Dermis blood vessel endothelial cell (primary cell): ENCODE data around the gene RPL4. TPM values are rescaled to one million over a fixed set of nuclear protein-coding genes. Genes with fewer than 3 reads are reported as not detected.

ENCODE experiments used
- DNase-seq: peaks from one replicate; pipeline ENCODE4 v3.0.0; 2010
- total RNA-seq: library from RNA; depleted of rRNA; stranded (reverse); fragments of >200 nt; gene quantifications from 2 replicates; pipeline ENCODE4 v1.2.3, GENCODE V29; 2014

RPL4 gene
- total RNA-seq, 1 donor from 2014 or later, result 1,741 TPM

DNA sequence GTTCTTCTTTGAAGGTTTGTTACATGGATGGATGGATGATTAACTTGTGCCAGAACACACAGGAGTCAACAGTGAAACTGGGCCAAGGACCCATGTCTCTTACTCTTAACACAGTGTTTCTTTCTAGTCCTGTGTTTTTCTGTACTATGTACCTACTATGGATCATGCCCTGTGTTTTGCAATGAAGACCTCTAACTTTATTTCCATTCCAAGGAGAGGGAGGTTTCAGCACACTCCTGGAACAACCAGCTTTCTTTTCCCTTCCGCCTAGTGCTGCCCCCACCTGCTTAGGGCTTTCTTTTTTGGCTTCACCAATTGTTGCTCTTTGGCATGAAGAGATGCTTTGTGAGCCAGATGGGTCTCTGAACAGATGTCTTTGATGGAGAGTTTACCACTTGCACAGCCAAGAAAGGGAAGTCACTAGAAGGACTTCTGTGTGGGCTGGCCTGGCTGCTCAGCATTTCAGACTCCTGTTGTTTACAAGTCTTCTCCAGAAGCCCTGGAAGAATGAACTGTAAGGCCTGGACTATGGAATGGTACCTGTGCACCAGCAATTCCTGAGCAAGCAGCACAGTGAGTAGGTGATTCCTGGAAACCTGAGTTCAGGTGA is 51.6 kb downstream of the RPL4 start:
- DNase-seq, result no peak

DNA sequence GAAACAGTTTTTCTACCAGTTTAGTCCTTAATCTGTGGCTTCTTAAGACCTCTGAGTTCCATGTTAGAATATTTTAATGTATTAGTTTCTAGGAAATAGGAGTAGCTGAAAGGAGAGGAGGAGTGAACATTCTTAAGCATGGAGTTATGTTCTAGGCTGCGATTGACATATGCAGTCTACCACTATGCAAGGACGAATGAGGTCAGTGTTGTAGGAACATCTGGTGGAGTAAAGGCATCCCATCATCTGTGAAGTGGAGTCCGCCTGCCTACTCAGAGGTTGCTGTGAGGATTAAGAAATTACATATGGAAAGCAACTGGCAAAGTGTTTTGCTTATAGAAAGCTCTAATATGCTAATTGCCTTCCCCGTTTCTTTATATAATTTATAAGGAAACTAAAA is 52.2 kb downstream of the RPL4 start:
- DNase-seq, result no peak

Other genes with a start within 250 kb of the RPL4 start
- 36.1 and 37.0 TPM in 2 replicates for gene DIS3L, start 211.3 kb downstream of the RPL4 start, total RNA-seq
- gene TIPIN, start 148.2 kb downstream of the RPL4 start, total RNA-seq, result 7.8 and 12.4 TPM in 2 replicates
- 39.2 and 41.4 TPM in 2 replicates for gene MAP2K1, start 117.9 kb downstream of the RPL4 start, total RNA-seq
- 21.4 and 22.2 TPM in 2 replicates for gene SNAPC5, start 7.1 kb downstream of the RPL4 start, total RNA-seq
- gene ZWILCH, start 471 bp upstream of the RPL4 start, total RNA-seq, result 14.3 and 25.1 TPM in 2 replicates
- gene LCTL, start 61.1 kb upstream of the RPL4 start, total RNA-seq, result not detected in 2 replicates
- gene SMAD6, start 197.4 kb upstream of the RPL4 start, total RNA-seq, result 10.1 and 11.9 TPM in 2 replicates